Measurements from ENCODE around the gene DMBX1. TPM values are rescaled to one million over a fixed set of nuclear protein-coding genes. Genes with fewer than 3 reads are reported as not detected.

Gene DMBX1
- polyA plus RNA-seq, 2 of the 4 experiments (the other 2 are of a cell fraction): 0.44 to 2.2 TPM

DNA sequence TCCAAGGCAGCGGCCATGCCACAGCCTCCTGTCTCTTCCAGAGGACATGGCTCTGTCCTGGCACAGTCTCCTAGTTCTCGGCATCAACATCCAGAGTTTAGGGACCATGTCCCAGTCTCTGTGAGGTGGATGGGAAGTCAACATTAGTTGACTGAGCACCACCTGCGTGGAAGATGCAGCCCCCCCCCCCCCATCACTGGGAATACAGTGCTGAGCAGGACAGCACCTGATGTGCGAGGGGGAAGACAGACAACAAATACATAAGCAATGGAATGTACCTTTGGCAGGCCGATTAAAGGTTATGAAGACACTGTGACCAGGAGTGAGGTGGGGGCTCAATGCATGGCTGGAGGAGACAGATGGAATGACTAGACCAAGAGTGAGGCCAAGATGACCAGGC is 35.2 kb downstream of the DMBX1 start:
- ChIA-PET POLR2A (no interaction called here), CTCF (interaction anchor here (2.2 to 11.0 kb wide), 7 partner anchors 10 to 78 kb away, joined by 10 to 235 read pairs (median 25); partner anchors contain the start of gene DMBX1)
- Histone ChIP-seq H3K9me3 (no peaks in the 10 kb centered on the region), H3K4me3 (no peak overlapping the region), H3K4me2 (no peak overlapping the region), H3K27ac (peak overlapping the region in 1 of 2 experiments; percentile 45; a peak in 2 of 6 replicates), H3K4me1 (peaks cover 60% of the 10 kb centered on the region)
- DNase-seq (ENCODE audit: low read depth in 1 of 2, low spot score in 1 of 2): no peak
- no peak for TF ChIP-seq SREBF2 (IDR thresholded peaks at IDR 0.05)
- no peak for TF ChIP-seq CHD4 (IDR thresholded peaks at IDR 0.05; ENCODE audit: borderline replicate concordance)
- TF ChIP-seq EP300 (IDR thresholded peaks at IDR 0.05): no peak
- TF ChIP-seq ZNF302 (CRISPR knock-in tag; IDR thresholded peaks at IDR 0.05): no peak
- no peak for TF ChIP-seq MAZ (IDR thresholded peaks at IDR 0.05; ENCODE audit: borderline replicate concordance, low read depth, low read length)
- TF ChIP-seq, protein P1, sequence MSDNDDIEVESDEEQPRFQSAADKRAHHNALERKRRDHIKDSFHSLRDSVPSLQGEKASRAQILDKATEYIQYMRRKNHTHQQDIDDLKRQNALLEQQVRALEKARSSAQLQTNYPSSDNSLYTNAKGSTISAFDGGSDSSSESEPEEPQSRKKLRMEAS (IDR thresholded peaks at IDR 0.05): no peak
- TF ChIP-seq JUN (IDR thresholded peaks at IDR 0.05): no peak
- TF ChIP-seq FOSB (CRISPR knock-in tag; IDR thresholded peaks at IDR 0.05): no peak
- no peak for FAIRE-seq
- no peak for ATAC-seq
- 88% methylated on average over 5 of the region's 5 CpGs for WGBS (ENCODE audit: missing lambda C conversion rate)

- H3K4me3 ChIP-seq: no peak overlapping the region
- ATAC-seq (no peak), DNase-seq (ENCODE audit: low read depth in 1 of 2, low spot score in 1 of 2) (no peak), FAIRE-seq (no peak)
- 86% methylated on average over 13 of the region's 13 CpGs for WGBS (ENCODE audit: missing lambda C conversion rate)
- POLR2A ChIA-PET: no interaction called here
- H3K27ac ChIP-seq: peak overlapping the region in 1 of 2 experiments; percentile 45; a peak in 2 of 6 replicates
- H3K9me3 ChIP-seq: no peaks in the 10 kb centered on the region
- no peak for TF ChIP-seq HEYL (CRISPR knock-in tag; IDR thresholded peaks at IDR 0.05)
- TF ChIP-seq POLR2AphosphoS2 (conservative IDR thresholded peaks at IDR 0.05; ENCODE audit: low read length): no peak
- TF ChIP-seq RNF2 (IDR thresholded peaks at IDR 0.05; ENCODE audit: borderline replicate concordance, low read depth): no peak
- TF ChIP-seq, protein P1 (IDR thresholded peaks at IDR 0.05): no peak
- TF ChIP-seq MAZ (IDR thresholded peaks at IDR 0.05; ENCODE audit: borderline replicate concordance, low read depth, low read length): no peak
- TF ChIP-seq HOXB5 (CRISPR knock-in tag; IDR thresholded peaks at IDR 0.05): no peak
- TF ChIP-seq ZSCAN20 (CRISPR knock-in tag; IDR thresholded peaks at IDR 0.05): no peak
- no peak for TF ChIP-seq GATA3 (IDR thresholded peaks at IDR 0.05; ENCODE audit: borderline replicate concordance)
- no peak for TF ChIP-seq CBX8 (IDR thresholded peaks at IDR 0.05)
- TF ChIP-seq, protein P2, sequence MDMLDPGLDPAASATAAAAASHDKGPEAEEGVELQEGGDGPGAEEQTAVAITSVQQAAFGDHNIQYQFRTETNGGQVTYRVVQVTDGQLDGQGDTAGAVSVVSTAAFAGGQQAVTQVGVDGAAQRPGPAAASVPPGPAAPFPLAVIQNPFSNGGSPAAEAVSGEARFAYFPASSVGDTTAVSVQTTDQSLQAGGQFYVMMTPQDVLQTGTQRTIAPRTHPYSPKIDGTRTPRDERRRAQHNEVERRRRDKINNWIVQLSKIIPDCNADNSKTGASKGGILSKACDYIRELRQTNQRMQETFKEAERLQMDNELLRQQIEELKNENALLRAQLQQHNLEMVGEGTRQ (IDR thresholded peaks at IDR 0.05): no peak
- no peak for TF ChIP-seq NFE2L2 (conservative IDR thresholded peaks at IDR 0.05; ENCODE audit: low read length)
- H3K4me1 ChIP-seq: peaks cover 54% of the 10 kb centered on the region
- H3K4me2 ChIP-seq: no peak overlapping the region
- CTCF ChIA-PET: interaction anchor here (2.2 to 11.5 kb wide), 9 partner anchors 10 to 118 kb away, joined by 10 to 235 read pairs (median 61); partner anchors contain the start of gene DMBX1
These were observed 35.8 kb downstream of the DMBX1 start for GRCh38 chr1:46525253-46525983.

DNA sequence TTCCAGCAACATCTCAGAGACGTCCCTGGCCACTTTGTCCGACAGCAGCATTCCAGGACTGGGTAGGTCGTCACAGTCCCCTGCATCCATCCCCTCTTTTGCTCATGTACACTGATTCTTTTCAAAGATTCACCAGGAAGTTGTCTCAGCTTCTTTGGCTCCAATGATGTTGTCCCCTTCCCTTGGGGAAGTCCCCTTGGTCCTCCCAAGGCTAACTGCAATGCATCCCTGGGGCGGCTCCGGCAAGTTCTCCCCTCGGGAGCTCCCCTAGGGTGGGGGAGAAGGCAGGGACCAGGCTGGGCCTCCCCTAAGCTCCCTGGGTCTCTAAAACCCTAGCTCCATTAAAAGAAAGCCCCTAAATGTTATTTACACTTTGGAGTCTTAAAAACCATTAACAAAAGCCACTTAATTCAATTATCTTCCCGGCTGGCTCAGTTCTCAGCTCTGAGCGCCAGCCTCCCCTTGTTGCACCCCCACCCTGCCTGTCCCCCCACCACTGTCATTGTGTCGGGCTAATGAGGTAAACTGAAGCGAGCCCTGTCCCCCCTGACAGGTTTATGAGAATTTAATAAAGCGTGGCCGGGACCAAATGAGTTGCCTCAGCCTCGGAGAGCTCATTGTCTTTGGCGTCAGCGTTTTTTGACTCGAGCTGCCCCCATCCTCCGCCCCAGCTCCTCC is 36.5 kb downstream of the DMBX1 start:
- DNase-seq (ENCODE audit: low read depth in 1 of 2, low spot score in 1 of 2): no peak
- CTCF ChIA-PET: interaction anchor here (0.8 to 11.5 kb wide), 15 partner anchors 9 to 119 kb away, joined by 3 to 235 read pairs (median 17); partner anchors contain the start of gene DMBX1

More for the DNA sequence above, 36.5 kb downstream of the DMBX1 start:
- H3K4me3 ChIP-seq: no peak overlapping the region
- FAIRE-seq (no peak), ATAC-seq (no peak)
- TF ChIP-seq E2F6 (IDR thresholded peaks at IDR 0.05; ENCODE audit: borderline replicate concordance, low read depth) (no peak), RAD21 (conservative IDR thresholded peaks at IDR 0.05 in 1 of 2, IDR thresholded peaks at IDR 0.05 in 1 of 2) (no peak), HDAC2 (IDR thresholded peaks at IDR 0.05) (no peak), POLR2A (IDR thresholded peaks at IDR 0.05; ENCODE audit: low read length) (no peak), RNF2 (IDR thresholded peaks at IDR 0.05; ENCODE audit: borderline replicate concordance, low read depth) (no peak), CBX8 (IDR thresholded peaks at IDR 0.05) (no peak), EHMT2 (IDR thresholded peaks at IDR 0.05; ENCODE audit: low read depth) (no peak), MAFK (IDR thresholded peaks at IDR 0.05; ENCODE audit: partially characterized antibody) (no peak), KDM5A (IDR thresholded peaks at IDR 0.05) (no peak), JUNB (IDR thresholded peaks at IDR 0.05) (no peak), EHF (CRISPR knock-in tag; IDR thresholded peaks at IDR 0.05) (no peak), HOXA7 (CRISPR knock-in tag; IDR thresholded peaks at IDR 0.05) (no peak), CHD4 (IDR thresholded peaks at IDR 0.05; ENCODE audit: borderline replicate concordance) (no peak), SMC3 (IDR thresholded peaks at IDR 0.05) (no peak)
- TF ChIP-seq, protein P2 (IDR thresholded peaks at IDR 0.05): no peak
- TF ChIP-seq, protein P3, sequence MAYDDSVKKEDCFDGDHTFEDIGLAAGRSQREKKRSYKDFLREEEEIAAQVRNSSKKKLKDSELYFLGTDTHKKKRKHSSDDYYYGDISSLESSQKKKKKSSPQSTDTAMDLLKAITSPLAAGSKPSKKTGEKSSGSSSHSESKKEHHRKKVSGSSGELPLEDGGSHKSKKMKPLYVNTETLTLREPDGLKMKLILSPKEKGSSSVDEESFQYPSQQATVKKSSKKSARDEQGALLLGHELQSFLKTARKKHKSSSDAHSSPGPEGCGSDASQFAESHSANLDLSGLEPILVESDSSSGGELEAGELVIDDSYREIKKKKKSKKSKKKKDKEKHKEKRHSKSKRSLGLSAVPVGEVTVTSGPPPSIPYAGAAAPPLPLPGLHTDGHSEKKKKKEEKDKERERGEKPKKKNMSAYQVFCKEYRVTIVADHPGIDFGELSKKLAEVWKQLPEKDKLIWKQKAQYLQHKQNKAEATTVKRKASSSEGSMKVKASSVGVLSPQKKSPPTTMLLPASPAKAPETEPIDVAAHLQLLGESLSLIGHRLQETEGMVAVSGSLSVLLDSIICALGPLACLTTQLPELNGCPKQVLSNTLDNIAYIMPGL (CRISPR knock-in tag; IDR thresholded peaks at IDR 0.05; ENCODE audit: borderline replicate concordance): no peak
- H3K4me1 ChIP-seq: peaks cover 47% of the 10 kb centered on the region
- peak overlapping the region in 1 of 2 experiments; percentile 68; a peak in 3 of 6 replicates for H3K27ac ChIP-seq
- POLR2A ChIA-PET: no interaction called here
- no peaks in the 10 kb centered on the region for H3K9me3 ChIP-seq
- H3K4me2 ChIP-seq: no peak overlapping the region
- 87% methylated on average over 15 of the region's 17 CpGs for WGBS (ENCODE audit: missing lambda C conversion rate)

Measured in A549 (cell line).